Panc1 (cell line): Measurements from ENCODE around the gene GBP5. TPM values are rescaled to one million over a fixed set of nuclear protein-coding genes. Genes with fewer than 3 reads are reported as not detected.

ENCODE experiments used
- ATAC-seq: fragments of 200-7000 bp; cut with Tn5 transposase; 2 replicates; pipeline ENCODE4 v1.9.1; 2020; ENCODE audit warnings: mild to moderate bottlenecking, moderate library complexity
- BruUV-seq: library from RNA; stranded (reverse); fragments of 400-500 nt; replicated peaks from 2 replicates; lab custom pipeline; 2021; lab: Mats Ljungman, UMichigan
- CTCF ChIA-PET: fragments of 300-600 bp; sonication (Branson Sonifier 250); formaldehyde crosslinking; loops from one replicate; lab custom pipeline; 2022; ENCODE audit warnings: antibody characterized with exemption; lab: Charles Lee
- POLR2A ChIA-PET: fragments of 300-600 bp; sonication (Branson Sonifier 250); formaldehyde crosslinking; loops from one replicate; lab custom pipeline; 2022; ENCODE audit warnings: antibody characterized with exemption; lab: Charles Lee
- DNase-seq: peaks from one replicate; pipeline ENCODE4 v3.0.0-alpha.2; 2010; ENCODE audit warnings: low read depth, low spot score
- H3K27ac ChIP-seq: 2 replicates; pipeline ENCODE4 v1.5.1; 2011; ENCODE audit warnings: mild to moderate bottlenecking, low read length, inconsistent platforms
- H3K27me3 ChIP-seq: fragments of 200-500 bp; sonication (Bioruptor generic); 2 replicates; pipeline ENCODE4 v1.6.0; 2014; ENCODE audit warnings: low read length, inconsistent platforms; ENCODE audit not compliant: control insufficient read depth, insufficient read depth
- H3K36me3 ChIP-seq: fragments of 200-500 bp; sonication (Bioruptor generic); 2 replicates; pipeline ENCODE4 v1.5.1; 2014; ENCODE audit warnings: inconsistent platforms, mild to moderate bottlenecking, low read length, moderate library complexity; ENCODE audit not compliant: control insufficient read depth, insufficient read depth
- H3K4me1 ChIP-seq: 2 replicates; pipeline ENCODE4 v1.5.1; 2011; ENCODE audit warnings: inconsistent platforms, mild to moderate bottlenecking, low read length, moderate library complexity; ENCODE audit not compliant: control insufficient read depth, insufficient read depth
- H3K4me3 ChIP-seq, 2 experiments: 2 replicates each; pipeline ENCODE4 v1.5.1; 2011 to 2012; ENCODE audit warnings: low read depth in 2 of 2, low read length in 2 of 2, mild to moderate bottlenecking in 2 of 2, inconsistent platforms in 1 of 2, moderate library complexity in 1 of 2
- H3K9me3 ChIP-seq: fragments of 200-500 bp; sonication (Bioruptor generic); 2 replicates; pipeline ENCODE4 v1.5.1; 2014; ENCODE audit warnings: low read depth, mild to moderate bottlenecking, inconsistent platforms, low read length, moderate library complexity; ENCODE audit not compliant: control insufficient read depth, insufficient read depth
- CTCF ChIP-seq: fragments of 450-650 bp; IDR thresholded peaks from 2 replicates; pipeline ENCODE4 v1.5.1; 2017; ENCODE audit warnings: mild to moderate bottlenecking
- POLR2AphosphoS5 ChIP-seq: IDR thresholded peaks from 2 replicates; pipeline ENCODE4 v1.6.1; 2012; ENCODE audit warnings: mild to moderate bottlenecking, low read depth, low read length, moderate library complexity
- SIN3A ChIP-seq: IDR thresholded peaks from 2 replicates; pipeline ENCODE4 v1.6.1; 2012; ENCODE audit warnings: low read depth, mild to moderate bottlenecking, low read length, moderate library complexity, borderline replicate concordance; ENCODE audit not compliant: insufficient read depth
- TCF7L2 ChIP-seq: IDR thresholded peaks from 2 replicates; pipeline ENCODE4 v1.6.1; 2011; ENCODE audit warnings: mild to moderate bottlenecking, low read depth, low read length, inconsistent platforms
- in situ Hi-C: cut with HindIII; loops from 2 replicates; pipeline ENCODE4 v1.10.0; 2016; ENCODE audit warnings: low sequenced_read_pairs, low pct_unique_long_range_greater_than_20kb
- intact Hi-C: fragments of 100-400 bp; cut with micrococcal nuclease; formaldehyde crosslinking; loops from one replicate; pipeline ENCODE4 v1.10.0; 2022; ENCODE audit not compliant: unreplicated experiment
- total RNA-seq: library from RNA; stranded (reverse); gene quantifications from one replicate; pipeline ENCODE4 v1.2.1, GENCODE V29; 2021; ENCODE audit not compliant: unreplicated experiment
- TF ChIP-seq, protein P1 (sequence below), 2 experiments: IDR thresholded peaks; 2 replicates each; pipeline ENCODE4 v1.6.1; 2011 to 2012; ENCODE audit warnings: low read depth in 2 of 2, control low read depth in 1 of 2, low read length in 1 of 2, mild to moderate bottlenecking in 1 of 2, moderate library complexity in 1 of 2; ENCODE audit not compliant: insufficient read depth in 1 of 2

Gene GBP5
- total RNA-seq, 1 experiment from 2014 or later, result 0.10 TPM

GRCh38 chr1:89276690-89277089 is 4.0 kb upstream of the GBP5 start:
- ChIA-PET CTCF (no interaction called here), POLR2A (no interaction called here)
- no TSS peak for BruUV-seq
- intact Hi-C loops (no loop called here), in situ Hi-C loops (no loop called here)
- Histone ChIP-seq H3K36me3 (no peaks in the 10 kb centered on the region), H3K27ac (no peak overlapping the region), H3K9me3 (no peaks in the 10 kb centered on the region), H3K27me3 (no peaks in the 10 kb centered on the region), H3K4me1 (no peaks in the 10 kb centered on the region), H3K4me3 (no peak overlapping the region)
- TF ChIP-seq TCF7L2, result no peak
- TF ChIP-seq CTCF, result no peak
- TF ChIP-seq POLR2AphosphoS5, result no peak
- TF ChIP-seq SIN3A, result no peak
- ATAC-seq (no peak), DNase-seq (no peak)

DNA sequence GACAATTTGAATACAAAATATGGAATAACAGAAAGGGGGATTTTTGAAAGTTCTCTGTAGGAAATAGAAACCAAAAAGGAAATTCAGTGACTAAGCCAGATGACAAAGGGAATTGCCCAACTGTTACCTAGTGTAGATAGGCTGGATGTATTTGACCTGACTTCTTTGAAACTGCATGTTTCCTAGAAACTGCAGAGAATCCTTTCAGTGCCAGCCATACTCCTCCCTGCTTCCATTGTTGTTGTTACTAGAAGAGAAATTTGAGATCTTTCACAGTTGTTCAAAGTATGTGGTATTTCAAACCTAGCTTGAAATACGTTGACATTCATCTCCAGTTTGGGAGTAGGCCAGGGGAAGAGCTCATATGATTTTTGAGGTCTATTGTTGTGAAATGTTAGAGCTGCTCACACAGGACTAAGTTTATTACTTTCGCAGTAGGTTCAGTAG is 1.8 kb upstream of the GBP5 start:
- POLR2A ChIA-PET, result no interaction called here
- Histone ChIP-seq H3K36me3 (no peaks in the 10 kb centered on the region), H3K9me3 (no peaks in the 10 kb centered on the region), H3K4me1 (no peaks in the 10 kb centered on the region), H3K4me3 (no peak overlapping the region), H3K27ac (no peak overlapping the region), H3K27me3 (no peaks in the 10 kb centered on the region)
- DNase-seq (no peak), ATAC-seq (no peak)
- in situ Hi-C loops, result no loop called here
- TF ChIP-seq CTCF, result no peak
- CTCF ChIA-PET, result interaction anchor here (0.6 kb wide), 1 partner anchor 1067 kb away, joined by 7 read pairs; no protein-coding TSS in a partner anchor
- intact Hi-C loops, result no loop called here
- BruUV-seq, result no TSS peak

DNA sequence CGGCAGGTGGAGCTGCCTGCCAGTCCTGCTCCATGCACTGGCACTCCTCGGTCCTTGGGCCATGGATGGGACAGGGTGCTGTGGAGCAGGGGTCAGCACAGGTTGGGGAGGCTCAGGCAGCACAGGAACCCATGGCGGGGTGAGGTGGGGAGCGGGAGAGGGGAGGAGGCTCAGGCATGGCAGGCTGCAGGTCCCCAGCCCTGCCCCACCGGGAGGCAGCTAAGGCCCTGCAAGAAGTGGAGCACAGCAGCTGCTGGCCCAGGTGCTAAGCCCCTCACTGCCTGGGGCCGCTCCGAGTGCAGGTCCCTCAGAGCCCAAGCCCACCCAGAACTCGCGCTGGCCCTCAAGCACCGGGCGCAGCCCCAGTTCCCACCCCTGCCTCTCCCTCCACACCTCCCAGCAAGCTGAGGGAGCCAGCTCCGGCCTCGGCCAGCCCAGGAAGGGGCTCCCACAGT is 691 bp upstream of the GBP5 start:
- no TSS peak for BruUV-seq
- intact Hi-C loops (no loop called here), in situ Hi-C loops (no loop called here)
- Histone ChIP-seq H3K27me3 (no peaks in the 10 kb centered on the region), H3K36me3 (no peaks in the 10 kb centered on the region), H3K4me3 (no peak overlapping the region), H3K4me1 (no peaks in the 10 kb centered on the region), H3K9me3 (no peaks in the 10 kb centered on the region), H3K27ac (no peak overlapping the region)
- POLR2A ChIA-PET, result no interaction called here
- DNase-seq (no peak), ATAC-seq (no peak)
- no peak for TF ChIP-seq CTCF
- TF ChIP-seq, protein P1, sequence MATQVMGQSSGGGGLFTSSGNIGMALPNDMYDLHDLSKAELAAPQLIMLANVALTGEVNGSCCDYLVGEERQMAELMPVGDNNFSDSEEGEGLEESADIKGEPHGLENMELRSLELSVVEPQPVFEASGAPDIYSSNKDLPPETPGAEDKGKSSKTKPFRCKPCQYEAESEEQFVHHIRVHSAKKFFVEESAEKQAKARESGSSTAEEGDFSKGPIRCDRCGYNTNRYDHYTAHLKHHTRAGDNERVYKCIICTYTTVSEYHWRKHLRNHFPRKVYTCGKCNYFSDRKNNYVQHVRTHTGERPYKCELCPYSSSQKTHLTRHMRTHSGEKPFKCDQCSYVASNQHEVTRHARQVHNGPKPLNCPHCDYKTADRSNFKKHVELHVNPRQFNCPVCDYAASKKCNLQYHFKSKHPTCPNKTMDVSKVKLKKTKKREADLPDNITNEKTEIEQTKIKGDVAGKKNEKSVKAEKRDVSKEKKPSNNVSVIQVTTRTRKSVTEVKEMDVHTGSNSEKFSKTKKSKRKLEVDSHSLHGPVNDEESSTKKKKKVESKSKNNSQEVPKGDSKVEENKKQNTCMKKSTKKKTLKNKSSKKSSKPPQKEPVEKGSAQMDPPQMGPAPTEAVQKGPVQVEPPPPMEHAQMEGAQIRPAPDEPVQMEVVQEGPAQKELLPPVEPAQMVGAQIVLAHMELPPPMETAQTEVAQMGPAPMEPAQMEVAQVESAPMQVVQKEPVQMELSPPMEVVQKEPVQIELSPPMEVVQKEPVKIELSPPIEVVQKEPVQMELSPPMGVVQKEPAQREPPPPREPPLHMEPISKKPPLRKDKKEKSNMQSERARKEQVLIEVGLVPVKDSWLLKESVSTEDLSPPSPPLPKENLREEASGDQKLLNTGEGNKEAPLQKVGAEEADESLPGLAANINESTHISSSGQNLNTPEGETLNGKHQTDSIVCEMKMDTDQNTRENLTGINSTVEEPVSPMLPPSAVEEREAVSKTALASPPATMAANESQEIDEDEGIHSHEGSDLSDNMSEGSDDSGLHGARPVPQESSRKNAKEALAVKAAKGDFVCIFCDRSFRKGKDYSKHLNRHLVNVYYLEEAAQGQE (IDR thresholded peaks at IDR 0.05; ENCODE audit: insufficient read depth in 1 of 2, low read depth in 2 of 2, low read length in 1 of 2), result no peak
- no peak for TF ChIP-seq SIN3A
- TF ChIP-seq POLR2AphosphoS5, result no peak
- CTCF ChIA-PET, result interaction anchor here (0.7 kb wide), 1 partner anchor 14 kb away, joined by 4 read pairs; no protein-coding TSS in a partner anchor
